Fibroblast of skin of right quadriceps (primary cell): ENCODE data around the gene CDH3.

Experiments used
- DNase-seq: peaks from one replicate; pipeline ENCODE4 v3.0.0-alpha.2; 2013

The CDH3 gene

DNA sequence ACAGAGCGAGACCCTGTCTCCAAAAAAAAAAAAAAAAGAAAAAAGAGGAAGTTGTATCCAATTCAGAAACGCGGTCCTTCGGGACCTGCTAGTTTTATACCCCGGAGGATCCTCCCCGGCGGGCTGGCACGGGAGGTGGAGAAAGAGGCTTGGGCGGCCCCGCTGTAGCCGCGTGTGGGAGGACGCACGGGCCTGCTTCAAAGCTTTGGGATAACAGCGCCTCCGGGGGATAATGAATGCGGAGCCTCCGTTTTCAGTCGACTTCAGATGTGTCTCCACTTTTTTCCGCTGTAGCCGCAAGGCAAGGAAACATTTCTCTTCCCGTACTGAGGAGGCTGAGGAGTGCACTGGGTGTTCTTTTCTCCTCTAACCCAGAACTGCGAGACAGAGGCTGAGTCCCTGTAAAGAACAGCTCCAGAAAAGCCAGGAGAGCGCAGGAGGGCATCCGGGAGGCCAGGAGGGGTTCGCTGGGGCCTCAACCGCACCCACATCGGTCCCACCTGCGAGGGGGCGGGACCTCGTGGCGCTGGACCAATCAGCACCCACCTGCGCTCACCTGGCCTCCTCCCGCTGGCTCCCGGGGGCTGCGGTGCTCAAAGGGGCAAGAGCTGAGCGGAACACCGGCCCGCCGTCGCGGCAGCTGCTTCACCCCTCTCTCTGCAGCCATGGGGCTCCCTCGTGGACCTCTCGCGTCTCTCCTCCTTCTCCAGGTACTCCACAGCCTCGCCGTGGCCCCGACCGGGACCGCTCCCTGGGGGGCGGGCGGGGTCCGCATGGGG lies at the start of gene CDH3:
Gene CDH3 (plus strand): TSS at position 596 of the 779 bp plus-strand sequence. CDS start 70 bp downstream, at position 666.
- no peak for DNase-seq

DNA sequence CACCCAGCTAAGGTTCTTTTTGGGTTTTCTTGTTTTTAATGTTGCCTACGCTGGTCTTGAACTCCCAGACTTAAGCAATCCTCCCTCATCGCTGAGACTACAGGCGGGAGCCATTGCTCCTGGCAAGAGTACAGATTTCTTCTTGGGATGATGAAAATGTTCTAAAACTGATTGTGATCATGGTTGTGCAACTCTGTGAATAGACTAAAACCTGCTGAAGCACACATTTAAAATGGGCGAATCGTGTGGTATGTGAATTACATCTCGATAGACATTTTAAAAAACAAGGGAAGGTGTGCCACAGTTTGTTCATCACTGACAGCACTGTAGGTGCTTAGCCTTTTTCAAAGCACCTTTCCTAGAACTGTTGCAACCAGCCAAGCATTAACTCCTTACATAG lies 48.8 kb upstream of the CDH3 start:
- DNase-seq: no peak

GRCh38 chr16:68599586-68599985 lies 45.5 kb upstream of the CDH3 start:
- DNase-seq: no peak

GRCh38 chr16:68605746-68606145 lies 39.4 kb upstream of the CDH3 start:
- DNase-seq: no peak

DNA sequence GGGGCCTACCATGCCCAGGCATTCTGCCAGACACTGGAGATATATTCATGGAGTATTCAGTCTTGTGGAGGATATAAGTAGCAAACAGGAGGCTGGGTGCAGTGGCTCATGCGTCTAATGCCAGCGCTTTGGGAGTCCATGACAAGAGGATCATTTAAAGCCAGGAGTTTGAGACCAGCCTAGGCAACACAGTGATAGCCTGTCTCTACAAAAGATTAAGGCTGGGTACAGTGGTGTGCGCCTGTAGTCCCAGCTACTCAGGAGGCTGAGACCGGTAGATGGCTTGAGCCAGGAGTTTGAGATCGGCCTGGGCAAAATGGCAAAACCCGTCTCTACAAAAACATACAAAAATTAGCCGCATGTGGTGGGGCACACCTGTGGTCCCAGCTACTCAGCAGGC lies 37.7 kb upstream of the CDH3 start:
- DNase-seq: no peak

DNA sequence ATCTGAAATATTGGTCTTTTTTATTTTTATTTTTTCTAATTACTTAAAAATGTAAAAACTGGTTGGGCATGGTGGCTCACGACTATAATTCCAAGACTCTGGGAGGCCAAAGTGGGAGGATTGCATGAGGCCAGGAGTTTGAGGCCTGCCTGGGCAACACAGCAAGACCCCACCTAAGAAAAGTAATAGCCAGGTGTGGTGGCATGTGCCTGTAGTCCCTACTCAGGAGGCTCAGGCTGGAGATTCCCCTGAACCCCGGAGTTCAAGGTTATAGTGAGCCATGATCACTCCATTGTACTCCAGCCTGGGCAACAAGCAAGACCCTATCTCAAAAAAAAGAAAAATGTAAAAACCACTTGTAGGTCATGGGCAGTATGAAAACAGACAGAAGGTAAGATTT lies 36.8 kb upstream of the CDH3 start:
- DNase-seq: no peak

- DNase-seq: no peak
Measured at GRCh38 chr16:68612996-68613395, 32.1 kb upstream of the CDH3 start.

GRCh38 chr16:68617734-68618133 lies 27.4 kb upstream of the CDH3 start:
- DNase-seq: no peak

GRCh38 chr16:68626557-68626956 lies 18.6 kb upstream of the CDH3 start:
- no peak for DNase-seq

DNA sequence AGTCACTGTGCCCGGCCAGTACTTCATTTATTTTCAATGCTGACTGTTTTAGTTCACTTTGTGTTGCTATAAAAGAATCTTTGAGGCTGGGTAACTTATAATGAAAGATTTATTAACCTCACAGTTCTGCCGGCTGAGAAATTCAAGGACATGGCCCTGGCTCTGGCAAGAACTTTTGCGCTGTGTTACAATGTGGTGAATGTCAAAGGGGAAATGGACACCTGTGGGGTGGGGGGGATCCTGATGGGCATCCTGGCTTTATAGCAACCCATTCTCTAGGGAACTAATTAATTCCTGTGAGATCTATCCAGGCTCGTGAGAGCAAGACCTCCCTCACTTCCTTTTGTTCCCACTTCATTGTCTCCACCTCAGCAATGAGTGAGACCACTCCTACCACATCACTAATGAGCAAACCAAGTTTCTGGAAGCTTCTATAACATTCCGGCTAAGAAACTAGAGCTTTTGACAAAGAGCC lies 17.1 kb upstream of the CDH3 start:
- DNase-seq: peak; percentile 42

DNA sequence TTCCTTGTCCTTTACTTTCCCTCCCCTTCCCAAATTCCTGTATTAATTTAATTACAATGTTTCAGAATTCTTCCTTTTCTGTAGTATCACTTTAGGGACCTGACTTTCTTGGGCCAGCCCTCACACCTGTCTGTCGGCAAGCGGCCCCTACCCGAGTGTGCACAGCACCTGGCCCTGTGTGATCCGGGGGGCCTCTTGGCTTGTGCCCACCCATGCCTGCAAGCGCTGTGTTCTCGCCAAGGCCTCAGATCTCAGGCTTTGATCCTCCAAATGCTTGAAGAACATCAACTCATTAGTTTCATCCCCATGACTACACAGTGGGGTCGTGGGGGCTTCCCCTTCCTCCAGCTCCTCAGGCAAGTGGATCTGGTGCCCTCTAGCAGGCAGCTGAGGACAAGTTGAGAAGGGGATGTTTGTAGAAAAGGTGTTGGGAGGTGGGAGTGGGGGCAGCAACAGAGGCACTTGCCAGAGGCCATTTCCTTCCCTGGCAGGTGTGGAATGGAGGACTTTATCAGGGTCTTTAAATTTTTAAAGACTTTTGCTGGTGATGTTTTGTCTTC lies 15.7 kb upstream of the CDH3 start:
- DNase-seq: no peak

GRCh38 chr16:68636064-68636560 lies 9.0 kb upstream of the CDH3 start:
- no peak for DNase-seq

GRCh38 chr16:68636818-68637217 lies 8.3 kb upstream of the CDH3 start:
- peak; percentile 33 for DNase-seq

GRCh38 chr16:68640972-68641371 lies 4.1 kb upstream of the CDH3 start:
- DNase-seq: peak; percentile 38

DNA sequence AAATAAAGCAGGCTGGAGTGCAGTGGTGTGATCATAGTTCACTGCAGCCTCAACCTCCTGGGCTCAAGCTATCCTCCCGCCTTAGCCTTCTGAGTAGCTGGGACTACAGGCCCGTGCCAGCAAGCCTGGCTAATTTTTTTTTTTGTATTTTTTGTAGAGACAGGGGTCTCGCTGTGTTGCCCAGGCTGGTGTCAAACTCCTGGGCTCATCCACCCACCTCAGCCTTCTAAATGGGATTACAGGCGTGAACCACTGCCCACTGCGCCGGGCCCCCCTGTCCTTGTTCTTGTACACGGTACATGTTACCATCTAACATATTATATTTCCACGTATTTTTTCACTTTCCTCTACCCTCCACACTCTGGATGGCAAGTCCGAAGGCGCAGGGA lies 3.1 kb upstream of the CDH3 start:
- no peak for DNase-seq

DNA sequence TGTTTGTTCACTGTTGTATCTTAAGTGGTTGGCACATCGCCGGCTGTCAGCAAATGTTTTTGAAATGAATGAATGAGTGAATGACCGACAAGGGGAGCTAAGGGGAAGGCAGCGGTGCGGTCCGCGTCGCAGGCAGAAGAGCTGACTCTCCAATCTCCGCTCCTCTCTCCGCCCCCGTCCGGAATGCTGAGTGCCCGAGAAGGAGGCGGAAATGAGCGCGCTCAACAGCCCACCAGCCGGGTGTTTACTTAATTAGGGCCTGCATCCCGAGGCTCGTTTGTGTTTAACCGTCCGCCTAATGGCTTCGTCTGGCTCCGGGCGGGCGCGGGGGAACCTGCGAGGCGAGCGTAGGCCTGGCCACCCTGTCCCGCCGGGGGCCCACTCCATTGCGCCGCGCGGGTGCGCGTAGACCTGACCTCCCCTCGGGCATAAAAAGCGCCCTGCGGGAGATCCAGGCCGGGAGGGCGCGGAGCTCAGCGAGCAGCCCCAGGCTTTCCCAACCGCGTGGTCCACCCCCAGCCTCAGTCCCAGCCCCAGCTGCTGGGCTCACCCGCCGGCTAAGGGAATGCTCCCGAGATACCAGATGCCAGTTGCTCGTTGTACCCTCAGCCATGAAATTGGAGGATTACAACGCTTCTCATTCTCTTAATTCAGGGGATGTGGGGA lies 2.5 kb upstream of the CDH3 start:
- no peak for DNase-seq

- DNase-seq: no peak
Measured at GRCh38 chr16:68643227-68643626, 1.9 kb upstream of the CDH3 start.

DNA sequence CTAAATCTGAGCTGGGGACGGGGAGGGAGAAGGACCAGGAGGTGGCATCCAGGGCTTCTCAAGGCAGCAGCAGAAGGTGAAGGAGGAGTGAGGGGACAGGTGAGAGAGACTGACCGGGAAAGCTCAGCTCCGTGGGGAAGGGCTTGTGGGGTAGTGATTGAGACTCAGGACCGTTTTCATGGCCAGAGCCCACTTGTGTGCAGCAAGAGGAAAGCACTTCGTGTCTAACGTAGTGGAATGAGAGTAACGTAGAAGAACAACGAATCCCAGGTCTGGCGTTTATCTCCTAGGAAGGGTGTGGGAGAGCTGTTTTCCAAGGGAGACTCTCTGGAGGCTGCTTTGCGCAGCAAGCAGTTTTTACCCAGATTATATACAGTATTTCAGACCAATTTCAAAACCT lies 1.3 kb upstream of the CDH3 start:
- DNase-seq: no peak

DNA sequence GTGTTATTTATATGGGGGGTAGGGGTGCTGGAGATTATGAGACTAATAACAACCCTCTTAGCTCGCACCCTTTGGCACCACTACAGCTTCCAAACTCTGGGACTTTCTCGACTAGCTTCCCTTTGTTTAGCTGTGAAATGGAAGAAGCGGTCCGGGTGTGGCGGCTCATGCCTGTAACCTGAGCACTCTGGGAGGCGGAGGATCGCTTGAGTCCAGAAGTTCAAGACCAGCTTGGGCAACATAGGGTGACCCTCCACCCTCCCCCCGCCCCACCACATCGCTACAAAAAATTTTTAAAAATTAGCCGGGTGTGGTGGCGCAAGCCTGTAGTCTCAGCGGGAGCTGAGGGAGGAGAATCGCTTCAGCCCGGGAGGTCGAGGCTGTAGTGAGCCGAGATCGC lies 814 bp upstream of the CDH3 start:
- DNase-seq: no peak

- DNase-seq: no peak
Measured at GRCh38 chr16:68645494-68646388, 631 bp downstream of the CDH3 start.

GRCh38 chr16:68646953-68647659 lies 2.0 kb downstream of the CDH3 start:
- no peak for DNase-seq

DNA sequence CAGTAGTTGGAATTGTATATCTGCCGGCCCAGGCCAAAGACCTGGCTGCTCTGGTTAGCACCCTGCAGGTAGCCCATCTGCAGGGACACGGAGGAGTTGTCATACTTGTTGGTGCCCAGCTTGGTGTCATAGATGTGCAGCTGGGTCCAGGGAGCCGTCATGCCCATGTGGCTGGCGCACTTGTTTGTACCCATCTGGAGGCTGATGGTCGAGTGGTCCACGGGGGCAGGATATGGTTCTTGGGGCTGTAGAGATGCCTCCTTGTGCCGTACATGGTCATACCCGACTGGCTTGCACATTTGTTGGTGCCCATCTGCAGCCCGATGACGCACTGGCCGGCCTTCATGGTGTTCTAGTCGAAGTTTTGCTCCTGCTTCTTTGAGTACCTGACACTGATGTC lies 6.0 kb downstream of the CDH3 start:
- no peak for DNase-seq
